ENCODE measurements around the gene SMIM23.

DNA sequence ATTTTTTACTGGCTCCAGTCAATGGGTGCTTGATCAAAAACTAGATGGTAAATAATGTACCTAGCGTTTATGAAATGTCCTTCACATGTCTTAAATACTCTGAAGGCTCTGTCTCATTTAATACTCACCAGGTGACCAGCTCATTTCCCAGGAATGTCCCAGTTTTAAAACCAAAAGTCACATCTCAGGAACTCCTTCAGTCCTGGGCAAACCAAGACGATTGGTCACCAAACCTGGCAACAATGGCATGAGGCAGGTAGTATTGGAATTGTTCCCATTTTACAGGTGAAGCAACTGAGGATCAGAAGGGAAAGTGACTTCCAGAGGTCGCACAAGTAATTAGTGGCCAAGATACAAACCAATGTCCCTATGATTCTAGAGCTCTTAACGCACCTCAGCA is 27.7 kb downstream of the SMIM23 start:
- TF ChIP-seq ZNF565 (CRISPR knock-in tag; conservative IDR thresholded peaks at IDR 0.05; ENCODE audit: low read depth) (no peak), ARNTL (CRISPR knock-in tag; IDR thresholded peaks at IDR 0.05; ENCODE audit: borderline replicate concordance, low read depth) (no peak), ZNF8 (CRISPR knock-in tag; IDR thresholded peaks at IDR 0.05) (no peak), SNAI2 (CRISPR knock-in tag; IDR thresholded peaks at IDR 0.05) (no peak), ZFP30 (CRISPR knock-in tag; IDR thresholded peaks at IDR 0.05) (no peak), CSDC2 (CRISPR knock-in tag; IDR thresholded peaks at IDR 0.05) (no peak)
- TF ChIP-seq, protein P1, sequence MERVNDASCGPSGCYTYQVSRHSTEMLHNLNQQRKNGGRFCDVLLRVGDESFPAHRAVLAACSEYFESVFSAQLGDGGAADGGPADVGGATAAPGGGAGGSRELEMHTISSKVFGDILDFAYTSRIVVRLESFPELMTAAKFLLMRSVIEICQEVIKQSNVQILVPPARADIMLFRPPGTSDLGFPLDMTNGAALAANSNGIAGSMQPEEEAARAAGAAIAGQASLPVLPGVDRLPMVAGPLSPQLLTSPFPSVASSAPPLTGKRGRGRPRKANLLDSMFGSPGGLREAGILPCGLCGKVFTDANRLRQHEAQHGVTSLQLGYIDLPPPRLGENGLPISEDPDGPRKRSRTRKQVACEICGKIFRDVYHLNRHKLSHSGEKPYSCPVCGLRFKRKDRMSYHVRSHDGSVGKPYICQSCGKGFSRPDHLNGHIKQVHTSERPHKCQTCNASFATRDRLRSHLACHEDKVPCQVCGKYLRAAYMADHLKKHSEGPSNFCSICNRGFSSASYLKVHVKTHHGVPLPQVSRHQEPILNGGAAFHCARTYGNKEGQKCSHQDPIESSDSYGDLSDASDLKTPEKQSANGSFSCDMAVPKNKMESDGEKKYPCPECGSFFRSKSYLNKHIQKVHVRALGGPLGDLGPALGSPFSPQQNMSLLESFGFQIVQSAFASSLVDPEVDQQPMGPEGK (CRISPR knock-in tag; IDR thresholded peaks at IDR 0.05; ENCODE audit: borderline replicate concordance), result no peak

Data from SK-N-SH treated with all-trans-retinoic acid at 6 μM for 48 hours (cell line).